Lower leg skin (tissue), 4 donors: ENCODE measurements around the gene RMI1. TPM values are rescaled to one million over a fixed set of nuclear protein-coding genes. Genes with fewer than 3 reads are reported as not detected.

ENCODE experiments used
- DNase-seq, 2 donors: peaks; one replicate each; pipeline ENCODE4 v3.0.0-alpha.2; 2019; ENCODE audit warnings: low spot score in 2 of 2
- H3K4me3 ChIP-seq: fragments of 200-600 bp; sonication (generic); 2 replicates; pipeline ENCODE4 v1.5.1; 2017; ENCODE audit warnings: mild to moderate bottlenecking, low read depth; ENCODE audit not compliant: poor library complexity, severe bottlenecking
- POLR2A ChIP-seq, 2 donors: fragments of 450-650 bp; IDR thresholded peaks; one replicate each; pipeline ENCODE4 v1.6.1; 2016 to 2017; ENCODE audit warnings: antibody characterized with exemption in 2 of 2, mild to moderate bottlenecking in 1 of 2, moderate library complexity in 1 of 2
- WGBS, 2 donors: methylation state at CpG; one replicate each; pipeline ENCODE4 v1.1.5; 2018; 5-methylcytosine and 5-hydroxymethylcytosine counted together
- intact Hi-C: fragments of 100-400 bp; cut with DNase I; formaldehyde crosslinking; loops from one replicate; pipeline ENCODE4 v1.15.0; 2023; ENCODE audit warnings: low total_unique reads
- total RNA-seq, 4 donors: library from RNA; depleted of rRNA; stranded (reverse); fragments of >200 nt; gene quantifications; one replicate each; pipeline ENCODE4 v1.1.0, GENCODE V29; 2016
- TF ChIP-seq, protein P1 (sequence below), 3 donors: fragments of 450-650 bp; IDR thresholded peaks; one replicate each; pipeline ENCODE4 v1.5.1; 2016; ENCODE audit warnings: antibody characterized with exemption in 3 of 3, mild to moderate bottlenecking in 3 of 3, moderate library complexity in 2 of 3

The RMI1 gene
- 1 to 10 TPM; 3.5 to 5.5 (median 3.9) TPM for total RNA-seq

DNA sequence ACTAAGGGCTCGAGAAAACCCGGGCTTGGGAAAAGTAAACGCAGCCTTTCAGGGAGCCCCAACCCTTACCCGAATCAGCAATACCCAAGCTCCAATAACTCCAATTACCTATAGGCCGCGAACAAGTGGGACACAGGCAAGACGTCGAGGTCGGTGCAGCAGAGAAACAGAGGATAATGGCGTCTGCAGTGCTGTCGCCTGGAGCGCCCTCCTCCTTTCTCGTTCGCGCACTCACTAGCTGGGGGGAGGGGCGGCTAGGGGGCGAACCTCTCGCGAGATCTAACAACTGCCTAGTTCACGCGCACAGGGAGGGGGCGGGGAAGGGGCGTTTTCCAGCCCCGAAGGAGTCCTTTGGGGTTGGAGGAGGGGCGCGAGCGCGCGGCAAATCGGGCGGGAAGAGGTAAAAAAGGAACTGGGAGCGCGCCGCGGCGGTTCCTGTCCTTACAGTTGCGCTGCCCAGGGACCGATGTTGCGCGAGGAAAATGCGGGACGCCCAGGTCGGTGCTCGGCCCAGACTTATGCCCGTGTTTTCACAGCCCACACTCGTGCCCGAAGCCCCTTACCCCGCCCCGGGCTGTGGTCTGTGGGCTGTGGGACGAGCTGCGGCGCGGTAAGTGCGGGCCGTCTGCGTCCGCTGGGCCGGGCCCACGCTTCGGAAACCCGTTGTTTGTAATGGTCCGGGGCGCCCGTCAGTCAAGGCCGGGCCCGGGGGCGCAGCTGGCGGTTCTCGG lies at the start of gene RMI1:
TSS of gene RMI1 (plus strand) at position 411 of the 731 bp plus-strand sequence. CDS start 20,182 bp downstream, outside the sequence.
- 0% methylated on average over 58 of the region's 69 CpGs for WGBS, 2 donors
- DNase-seq, result peak; percentile 99 to 100
- H3K4me3 ChIP-seq, result peak within 1 kb of the TSS; percentile 86
- peak in 1 of 2 donors; percentile 97 for TF ChIP-seq POLR2A (IDR thresholded peaks at IDR 0.05)
- TF ChIP-seq, protein P1, sequence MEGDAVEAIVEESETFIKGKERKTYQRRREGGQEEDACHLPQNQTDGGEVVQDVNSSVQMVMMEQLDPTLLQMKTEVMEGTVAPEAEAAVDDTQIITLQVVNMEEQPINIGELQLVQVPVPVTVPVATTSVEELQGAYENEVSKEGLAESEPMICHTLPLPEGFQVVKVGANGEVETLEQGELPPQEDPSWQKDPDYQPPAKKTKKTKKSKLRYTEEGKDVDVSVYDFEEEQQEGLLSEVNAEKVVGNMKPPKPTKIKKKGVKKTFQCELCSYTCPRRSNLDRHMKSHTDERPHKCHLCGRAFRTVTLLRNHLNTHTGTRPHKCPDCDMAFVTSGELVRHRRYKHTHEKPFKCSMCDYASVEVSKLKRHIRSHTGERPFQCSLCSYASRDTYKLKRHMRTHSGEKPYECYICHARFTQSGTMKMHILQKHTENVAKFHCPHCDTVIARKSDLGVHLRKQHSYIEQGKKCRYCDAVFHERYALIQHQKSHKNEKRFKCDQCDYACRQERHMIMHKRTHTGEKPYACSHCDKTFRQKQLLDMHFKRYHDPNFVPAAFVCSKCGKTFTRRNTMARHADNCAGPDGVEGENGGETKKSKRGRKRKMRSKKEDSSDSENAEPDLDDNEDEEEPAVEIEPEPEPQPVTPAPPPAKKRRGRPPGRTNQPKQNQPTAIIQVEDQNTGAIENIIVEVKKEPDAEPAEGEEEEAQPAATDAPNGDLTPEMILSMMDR (IDR thresholded peaks at IDR 0.05), result no peak
- intact Hi-C loops, result no loop called here

DNA sequence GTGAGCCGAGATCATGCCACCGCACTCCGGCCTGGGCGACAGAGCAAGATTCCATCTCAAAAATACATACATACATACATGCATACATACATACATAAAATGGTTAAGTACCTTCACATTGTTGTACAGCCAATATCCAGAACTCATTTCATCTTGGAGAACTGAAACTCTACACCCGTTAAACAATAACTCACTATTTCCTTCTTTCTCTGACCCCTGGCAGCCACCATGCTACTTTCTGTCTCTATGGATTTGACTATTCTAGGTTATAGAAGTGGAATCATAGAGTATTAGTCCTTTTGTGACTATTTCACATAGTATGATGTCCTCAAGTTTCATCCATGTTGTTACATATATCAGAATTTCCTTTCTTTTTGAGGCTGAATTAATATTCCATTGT lies 49.7 kb upstream of the RMI1 start:
- no peak overlapping the region for H3K4me3 ChIP-seq
- intact Hi-C loops, result loop anchor here (10.0 kb wide), 1 partner anchor 594 kb away; no protein-coding TSS in a partner anchor
- TF ChIP-seq, protein P1 (IDR thresholded peaks at IDR 0.05), result no peak
- no peak for TF ChIP-seq POLR2A (IDR thresholded peaks at IDR 0.05)
- no peak for DNase-seq
- WGBS, 2 donors, result 84 to 91% methylated on average over 5 of the region's 5 CpGs

DNA sequence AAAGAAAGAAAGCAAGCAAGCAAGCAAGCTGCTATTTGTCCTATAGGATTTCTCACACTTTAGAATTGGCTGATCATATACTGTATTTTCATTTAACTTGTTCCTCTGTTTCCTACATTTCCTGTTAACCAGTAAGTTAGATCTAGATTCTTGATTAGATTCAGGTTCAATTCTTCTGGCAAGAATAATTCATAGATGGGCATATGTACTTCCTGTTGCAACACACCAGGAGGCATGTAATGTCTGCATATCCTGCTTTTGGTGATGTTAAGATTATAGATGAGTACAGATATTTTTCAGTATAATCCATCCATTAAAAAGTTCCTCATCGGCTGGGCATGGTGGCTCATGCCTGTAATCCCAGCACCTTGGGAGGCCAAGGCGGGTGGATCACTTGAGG lies 48.6 kb upstream of the RMI1 start:
- DNase-seq, result no peak
- no peak for TF ChIP-seq POLR2A (IDR thresholded peaks at IDR 0.05)
- TF ChIP-seq, protein P1 (IDR thresholded peaks at IDR 0.05), result no peak
- 67 to 88% methylated on average over 2 of the region's 2 CpGs for WGBS, 2 donors
- intact Hi-C loops, result loop anchor here (10.0 kb wide), 1 partner anchor 593 kb away; no protein-coding TSS in a partner anchor
- no peak overlapping the region for H3K4me3 ChIP-seq

DNA sequence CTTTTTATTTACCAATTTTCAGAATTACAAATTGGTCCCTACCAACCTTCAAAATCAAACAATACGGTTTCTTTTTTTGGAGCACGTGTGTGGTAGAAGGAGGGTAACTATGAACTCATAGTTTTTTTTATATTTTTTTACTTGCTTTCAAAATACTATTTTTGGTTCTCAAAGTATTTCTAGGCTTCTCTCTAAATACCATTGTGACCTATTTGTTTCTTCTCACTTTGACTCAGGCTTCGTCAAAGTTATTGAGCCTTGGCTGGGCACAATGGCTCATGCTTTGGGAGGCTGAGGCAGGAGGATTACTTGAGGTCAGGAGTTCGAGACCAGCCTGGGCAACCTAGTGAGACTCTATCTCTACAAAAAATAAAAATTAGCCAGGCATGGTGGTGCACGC lies 47.8 kb upstream of the RMI1 start:
- TF ChIP-seq POLR2A (IDR thresholded peaks at IDR 0.05), result no peak
- TF ChIP-seq, protein P1 (IDR thresholded peaks at IDR 0.05), result no peak
- intact Hi-C loops, result loop anchor here (10.0 kb wide), 1 partner anchor 592 kb away; no protein-coding TSS in a partner anchor
- H3K4me3 ChIP-seq, result no peak overlapping the region
- no peak for DNase-seq
- 91 to 94% methylated on average over 5 of the region's 5 CpGs for WGBS, 2 donors

DNA sequence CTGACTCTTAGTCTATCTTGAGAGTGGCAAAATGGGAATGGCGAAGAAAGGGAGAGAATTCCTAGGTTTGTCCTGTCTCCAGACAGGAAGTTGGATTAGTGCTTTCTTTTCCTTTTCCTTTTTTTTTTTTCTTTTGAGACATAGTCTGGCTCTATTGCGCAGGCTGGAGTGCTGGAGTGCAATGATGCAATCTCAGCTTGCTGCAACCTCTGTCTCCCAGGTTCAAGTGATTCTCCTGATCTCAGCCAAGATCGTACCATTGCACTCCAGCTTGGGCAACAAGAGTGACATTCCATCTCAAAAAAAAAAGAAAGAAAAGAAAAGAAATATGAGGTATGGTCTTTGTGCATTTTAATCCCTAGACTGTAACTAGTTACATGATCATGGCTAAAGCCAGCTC lies 46.8 kb upstream of the RMI1 start:
- no peak for DNase-seq
- TF ChIP-seq, protein P1 (IDR thresholded peaks at IDR 0.05), result no peak
- TF ChIP-seq POLR2A (IDR thresholded peaks at IDR 0.05), result no peak
- intact Hi-C loops, result loop anchor here (10.0 kb wide), 1 partner anchor 591 kb away; no protein-coding TSS in a partner anchor
- no peak overlapping the region for H3K4me3 ChIP-seq
- 75 to 76% methylated on average over 3 of the region's 3 CpGs for WGBS, 2 donors
